A549 (cell line): ENCODE measurements around the gene F11. TPM values are rescaled to one million over a fixed set of nuclear protein-coding genes. Genes with fewer than 3 reads are reported as not detected.

Experiments used
- ATAC-seq, 2 experiments: fragments of 200-7000 bp in 1 of 2; fragments of >200 bp in 1 of 2; cut with Nextera tagmentation in 1 of 2; cut with Tn5 transposase in 1 of 2; 3 replicates each; pipeline versions ENCODE4 v1.8.0 to v1.9.1; 2018 to 2020; ENCODE audit warnings: mild to moderate bottlenecking in 1 of 2, moderate library complexity in 1 of 2
- CTCF ChIA-PET: fragments of 300-600 bp; sonication (Branson Sonifier 250); formaldehyde crosslinking; extraction: SDS; loops from one replicate; lab custom pipeline; 2021; ENCODE audit warnings: antibody characterized with exemption, inconsistent platforms; lab: Yijun Ruan, JAX
- POLR2A ChIA-PET: fragments of 350-600 bp; formaldehyde crosslinking; extraction: SDS; loops from one replicate; lab custom pipeline; 2021; ENCODE audit warnings: antibody characterized with exemption, inconsistent platforms; lab: Yijun Ruan, JAX
- DNase-seq, 2 experiments: peaks; one replicate each; pipeline versions ENCODE4 v3.0.0 to v3.0.0-alpha.2; 2011 to 2016; ENCODE audit warnings: low read depth in 1 of 2, low spot score in 1 of 2
- FAIRE-seq: peaks from 2 replicates; lab custom pipeline; 2011; peaks lifted over from hg19 to GRCh38; lab: Jason Lieb, UNC
- H3K27ac ChIP-seq, 2 experiments: fragments of >200 bp; sonication (Bioruptor Twin); formaldehyde crosslinking; 3 replicates each; pipeline ENCODE4 v1.5.1; 2016 to 2017
- H3K4me1 ChIP-seq: fragments of >200 bp; sonication (Bioruptor Twin); formaldehyde crosslinking; 3 replicates; pipeline ENCODE4 v1.6.1; 2016
- H3K4me2 ChIP-seq: fragments of >200 bp; sonication (Bioruptor Twin); formaldehyde crosslinking; 3 replicates; pipeline ENCODE4 v1.6.1; 2016
- H3K4me3 ChIP-seq: fragments of >200 bp; sonication (Bioruptor Twin); formaldehyde crosslinking; 3 replicates; pipeline ENCODE4 v1.5.1; 2016
- H3K9me3 ChIP-seq: fragments of >200 bp; sonication (Bioruptor Twin); formaldehyde crosslinking; 3 replicates; pipeline ENCODE4 v1.6.1; 2016
- BCL3 ChIP-seq: fragments of >200 bp; sonication (Bioruptor Twin); formaldehyde crosslinking; IDR thresholded peaks from 3 replicates; pipeline ENCODE4 v1.6.1; 2016
- BHLHE40 ChIP-seq: IDR thresholded peaks from 2 replicates; pipeline ENCODE4 v1.6.1; 2012; ENCODE audit warnings: low read depth, low read length, inconsistent platforms
- CBX2 ChIP-seq: fragments of 200-600 bp; sonication (generic); IDR thresholded peaks from 2 replicates; pipeline ENCODE4 v1.6.1; 2016; ENCODE audit warnings: low read depth, mild to moderate bottlenecking, borderline replicate concordance
- CHD4 ChIP-seq: fragments of 200-600 bp; sonication (generic); IDR thresholded peaks from 2 replicates; pipeline ENCODE4 v1.6.1; 2016; ENCODE audit warnings: antibody characterized with exemption, mild to moderate bottlenecking, borderline replicate concordance
- EP300 ChIP-seq, 2 experiments: fragments of >200 bp; sonication (Bioruptor Twin); formaldehyde crosslinking; IDR thresholded peaks; 2 replicates in 1 of 2; 3 replicates in 1 of 2; pipeline ENCODE4 v1.6.1; 2016 to 2017
- GATA3 ChIP-seq: IDR thresholded peaks from 2 replicates; pipeline ENCODE4 v1.6.1; 2012; ENCODE audit warnings: borderline replicate concordance
- HDAC2 ChIP-seq: fragments of 200-600 bp; sonication (generic); IDR thresholded peaks from 2 replicates; pipeline ENCODE4 v1.6.1; 2016
- HOXB13 ChIP-seq: fragments of 250-450 bp; sonication (Bioruptor Pico); IDR thresholded peaks from 2 replicates; pipeline ENCODE4 v1.5.0; 2020; ENCODE audit warnings: low read depth, mild to moderate bottlenecking, moderate library complexity
- JUN ChIP-seq, 2 experiments: fragments of >200 bp; sonication (Bioruptor Twin); formaldehyde crosslinking; IDR thresholded peaks; 2 replicates in 1 of 2; 3 replicates in 1 of 2; pipeline ENCODE4 v1.6.1; 2016 to 2017
- KDM5A ChIP-seq: fragments of 200-600 bp; sonication (generic); IDR thresholded peaks from 2 replicates; pipeline ENCODE4 v1.6.1; 2016; ENCODE audit warnings: antibody characterized with exemption, mild to moderate bottlenecking
- MAFK ChIP-seq: fragments of 450-650 bp; IDR thresholded peaks from 2 replicates; pipeline ENCODE4 v1.6.1; 2014; ENCODE audit not compliant: partially characterized antibody
- MYC ChIP-seq: IDR thresholded peaks from 2 replicates; pipeline ENCODE4 v1.6.1; 2012; ENCODE audit warnings: mild to moderate bottlenecking, inconsistent platforms, low read length, improper control_type of control experiment, borderline replicate concordance
- NFE2L2 ChIP-seq: fragments of 150-350 bp; conservative IDR thresholded peaks from 2 replicates; pipeline ENCODE4 v1.6.1; 2014; ENCODE audit warnings: low read length
- PBX3 ChIP-seq: IDR thresholded peaks from 2 replicates; pipeline ENCODE4 v1.6.1; 2012
- PHF8 ChIP-seq: fragments of 200-600 bp; sonication (generic); IDR thresholded peaks from 2 replicates; pipeline ENCODE4 v1.6.1; 2016; ENCODE audit warnings: low read depth, mild to moderate bottlenecking, antibody characterized with exemption, moderate library complexity, borderline replicate concordance
- REST ChIP-seq: fragments of 200-600 bp; sonication (generic); IDR thresholded peaks from 2 replicates; pipeline ENCODE4 v1.6.1; 2016; ENCODE audit warnings: antibody characterized with exemption, mild to moderate bottlenecking, moderate library complexity
- SREBF2 ChIP-seq: fragments of 450-650 bp; IDR thresholded peaks from 2 replicates; pipeline ENCODE4 v1.6.1; 2014; ENCODE audit warnings: mild to moderate bottlenecking, moderate library complexity
- TFCP2L1 ChIP-seq: fragments of 250-450 bp; sonication (Bioruptor Pico); IDR thresholded peaks from 2 replicates; pipeline ENCODE4 v1.5.0; 2021; ENCODE audit warnings: mild to moderate bottlenecking
- TP53 ChIP-seq: fragments of 250-450 bp; sonication (Bioruptor Pico); IDR thresholded peaks from 2 replicates; pipeline ENCODE4 v1.5.0; 2021; ENCODE audit warnings: mild to moderate bottlenecking, moderate library complexity
- USF2 ChIP-seq: fragments of 450-650 bp; IDR thresholded peaks from 2 replicates; pipeline ENCODE4 v1.6.1; 2014; ENCODE audit warnings: antibody characterized with exemption
- ZFP36 ChIP-seq: fragments of 450-650 bp; IDR thresholded peaks from 2 replicates; pipeline ENCODE4 v1.6.1; 2014; ENCODE audit warnings: borderline replicate concordance; ENCODE audit not compliant: partially characterized antibody
- WGBS: methylation state at CpG from one replicate; pipeline ENCODE4 v1.1.6; 2017; ENCODE audit errors: missing lambda C conversion rate; 5-methylcytosine and 5-hydroxymethylcytosine counted together
- polyA minus RNA-seq: library from RNA; depleted of rRNA, polyadenylated mRNA; stranded (reverse); fragments of >200 nt; gene quantifications from 2 replicates; pipeline ENCODE4 v1.2.3, GENCODE V29; 2011; rRNA and poly(A)+ RNA removed
- polyA plus RNA-seq, 4 experiments: library from polyadenylated mRNA; depleted of rRNA in 3 of 4; stranded (reverse); fragments of >200 nt; fragmentation: RNase III in 1 of 4; extraction: RNeasy Plus Mini Kit Qiagen cat#74134 plus additional on column Dnase treatment in 1 of 4; gene quantifications; 2 replicates in 3 of 4; 3 replicates in 1 of 4; pipeline ENCODE4 v1.2.3, GENCODE V29; 2011 to 2017

F11 gene
- polyA plus RNA-seq (2011; rRNA removed) = not detected in 2 replicates
- polyA plus RNA-seq (2012; cell fraction: cytosol; rRNA removed) = not detected in 2 replicates
- not detected in 2 replicates for polyA plus RNA-seq (2012; cell fraction: nucleus; rRNA removed)
- not detected in 3 replicates for polyA plus RNA-seq (2017; fragmentation: RNase III; extraction: RNeasy Plus Mini Kit Qiagen cat#74134 plus additional on column Dnase treatment)
- not detected in 2 replicates for polyA minus RNA-seq

- no peak within 1 kb of the TSS for H3K4me2 ChIP-seq
- DNase-seq = no peak
- H3K4me3 ChIP-seq = no peak within 1 kb of the TSS
- TF ChIP-seq TFCP2L1 (CRISPR knock-in tag) (no peak), HOXB13 (no peak), PBX3 (no peak), KDM5A (no peak), SREBF2 (no peak), NFE2L2 (no peak), TP53 (CRISPR knock-in tag) (no peak), ZFP36 (no peak), REST (no peak), GATA3 (no peak), USF2 (no peak), CHD4 (no peak), BHLHE40 (no peak), EP300 (IDR thresholded peaks at IDR 0.05) (no peak), PHF8 (no peak), HDAC2 (no peak), CBX2 (no peak)
- TF ChIP-seq, all 56 proteins: peak for 0
- FAIRE-seq = no peak
- WGBS = 58% methylated on average over 10 of the region's 10 CpGs
- ATAC-seq = no peak
- POLR2A ChIA-PET = interaction anchor here (0.6 kb wide), 1 partner anchor 75 kb away, joined by 3 read pairs; no protein-coding TSS in a partner anchor
- no peaks in the 10 kb centered on the region for H3K9me3 ChIP-seq
- H3K27ac ChIP-seq = no peak within 1 kb of the TSS
- CTCF ChIA-PET = no interaction called here
- H3K4me1 ChIP-seq = no peaks in the 10 kb centered on the region
These were observed at the start of gene F11 for GRCh38 chr4:186265683-186266652. TSS of gene F11 (plus strand) at chr4:186266189. CDS start at chr4:186267137, 948 bp downstream.

GRCh38 chr4:186216465-186217024 is 49.4 kb upstream of the F11 start:
- no peak for FAIRE-seq
- no peak for DNase-seq
- POLR2A ChIA-PET = no interaction called here
- TF ChIP-seq BHLHE40 (no peak), MAFK (no peak), JUN (IDR thresholded peaks at IDR 0.05) (no peak), MYC (no peak), BCL3 (no peak)
- Histone ChIP-seq H3K4me3 (no peak overlapping the region), H3K4me2 (no peak overlapping the region), H3K4me1 (no peaks in the 10 kb centered on the region), H3K27ac (no peak overlapping the region), H3K9me3 (no peaks in the 10 kb centered on the region)
- ATAC-seq = no peak
- 39% methylated on average over 8 of the region's 8 CpGs for WGBS
- CTCF ChIA-PET = no interaction called here
